Neutrophil (primary cell): ENCODE measurements around the gene WBP11.
A peak's percentile ranks its signal among the peaks of the same experiment; 100 is the strongest.

Source experiments
- H3K27ac ChIP-seq: fragments of 200-600 bp; sonication (generic); 2 replicates; pipeline ENCODE4 v1.5.1; 2016; ENCODE audit warnings: mild to moderate bottlenecking, moderate library complexity
- H3K27me3 ChIP-seq: fragments of 200-600 bp; sonication (generic); 2 replicates; pipeline ENCODE4 v1.6.0; 2016; ENCODE audit warnings: mild to moderate bottlenecking
- H3K36me3 ChIP-seq: fragments of 200-600 bp; sonication (generic); 2 replicates; pipeline ENCODE4 v1.5.1; 2017
- H3K4me1 ChIP-seq, 2 experiments: fragments of 200-600 bp in 1 of 2; sonication (generic) in 1 of 2; 1 replicate in 1 of 2; 2 replicates in 1 of 2; pipeline versions ENCODE4 v1.5.1 to v1.6.1; 2013 to 2016; ENCODE audit warnings: low read depth in 1 of 2, low read length in 1 of 2, mild to moderate bottlenecking in 1 of 2, moderate library complexity in 1 of 2; ENCODE audit not compliant: control insufficient read depth in 1 of 2, insufficient read depth in 1 of 2
- H3K4me3 ChIP-seq, 2 experiments: fragments of 200-600 bp in 1 of 2; sonication (generic) in 1 of 2; 1 replicate in 1 of 2; 2 replicates in 1 of 2; pipeline ENCODE4 v1.5.1; 2013 to 2016; ENCODE audit warnings: low read depth in 1 of 2, low read length in 1 of 2, mild to moderate bottlenecking in 1 of 2, moderate library complexity in 1 of 2
- H3K9me3 ChIP-seq: fragments of 200-600 bp; sonication (generic); 2 replicates; pipeline ENCODE4 v1.5.1; 2016
- TF ChIP-seq, protein P1 (sequence below): fragments of 200-600 bp; sonication (generic); IDR thresholded peaks from 2 replicates; pipeline ENCODE4 v1.5.1; 2016; ENCODE audit warnings: antibody characterized with exemption

WBP11 gene

DNA sequence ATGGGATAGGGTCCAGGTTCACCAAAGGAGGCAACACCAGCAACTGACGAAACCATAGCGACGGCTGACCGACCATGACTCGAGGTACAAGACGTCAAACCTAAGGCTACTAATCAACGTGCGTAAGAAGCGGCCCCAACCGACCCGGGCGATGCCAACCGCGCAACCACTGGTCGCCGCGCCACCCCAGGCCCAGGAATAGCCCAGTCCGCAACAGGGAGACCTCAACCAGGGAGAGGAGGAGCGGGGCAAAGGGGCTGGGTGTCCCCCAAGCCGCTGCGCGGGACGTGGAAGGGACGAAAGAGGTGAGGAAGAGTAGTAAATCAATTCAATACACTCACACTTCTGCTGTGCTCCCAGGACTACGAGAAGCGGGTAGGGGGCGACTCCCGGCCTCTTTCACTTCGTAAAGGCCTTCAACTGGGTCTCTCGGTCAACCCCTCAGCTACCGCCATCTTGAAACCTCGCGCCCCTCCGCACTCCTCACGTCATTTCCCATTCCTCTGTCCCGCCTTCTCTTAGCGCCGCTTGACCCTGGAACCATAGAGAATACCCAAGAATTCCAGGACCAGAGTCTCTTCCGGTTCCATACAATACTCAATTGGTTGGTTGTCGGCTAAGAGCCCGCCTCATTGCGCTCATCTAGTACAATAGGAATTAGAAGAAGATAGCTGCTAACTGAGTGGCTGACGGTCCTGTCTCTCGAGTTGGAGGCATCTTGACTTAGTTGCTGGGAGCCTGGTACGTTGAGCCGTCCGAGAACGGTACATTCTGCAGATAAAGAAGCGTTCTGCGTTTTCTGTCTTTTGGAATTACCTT, at the start of gene WBP11, which contains the start of gene C12orf60:
Gene WBP11, minus strand, starts transcription at position 468 of the 819 bp plus-strand sequence. CDS start 2,095 bp downstream, outside the sequence.
Gene C12orf60, plus strand, starts transcription at position 660 of the 819 bp plus-strand sequence. CDS start 19,266 bp downstream, outside the sequence.
- peaks cover 13% of the 10 kb centered on the region for H3K36me3 ChIP-seq
- peak within 1 kb of the TSS; percentile 86 for H3K27ac ChIP-seq
- peaks cover 6% of the 10 kb centered on the region for H3K27me3 ChIP-seq
- H3K4me3 ChIP-seq, result peak within 1 kb of the TSS; percentile 82 to 83
- TF ChIP-seq, protein P1, sequence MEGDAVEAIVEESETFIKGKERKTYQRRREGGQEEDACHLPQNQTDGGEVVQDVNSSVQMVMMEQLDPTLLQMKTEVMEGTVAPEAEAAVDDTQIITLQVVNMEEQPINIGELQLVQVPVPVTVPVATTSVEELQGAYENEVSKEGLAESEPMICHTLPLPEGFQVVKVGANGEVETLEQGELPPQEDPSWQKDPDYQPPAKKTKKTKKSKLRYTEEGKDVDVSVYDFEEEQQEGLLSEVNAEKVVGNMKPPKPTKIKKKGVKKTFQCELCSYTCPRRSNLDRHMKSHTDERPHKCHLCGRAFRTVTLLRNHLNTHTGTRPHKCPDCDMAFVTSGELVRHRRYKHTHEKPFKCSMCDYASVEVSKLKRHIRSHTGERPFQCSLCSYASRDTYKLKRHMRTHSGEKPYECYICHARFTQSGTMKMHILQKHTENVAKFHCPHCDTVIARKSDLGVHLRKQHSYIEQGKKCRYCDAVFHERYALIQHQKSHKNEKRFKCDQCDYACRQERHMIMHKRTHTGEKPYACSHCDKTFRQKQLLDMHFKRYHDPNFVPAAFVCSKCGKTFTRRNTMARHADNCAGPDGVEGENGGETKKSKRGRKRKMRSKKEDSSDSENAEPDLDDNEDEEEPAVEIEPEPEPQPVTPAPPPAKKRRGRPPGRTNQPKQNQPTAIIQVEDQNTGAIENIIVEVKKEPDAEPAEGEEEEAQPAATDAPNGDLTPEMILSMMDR, result peak; percentile 24
- H3K4me1 ChIP-seq, result peaks cover 21 to 26% of the 10 kb centered on the region in 2 experiments
- H3K9me3 ChIP-seq, result no peaks in the 10 kb centered on the region

DNA sequence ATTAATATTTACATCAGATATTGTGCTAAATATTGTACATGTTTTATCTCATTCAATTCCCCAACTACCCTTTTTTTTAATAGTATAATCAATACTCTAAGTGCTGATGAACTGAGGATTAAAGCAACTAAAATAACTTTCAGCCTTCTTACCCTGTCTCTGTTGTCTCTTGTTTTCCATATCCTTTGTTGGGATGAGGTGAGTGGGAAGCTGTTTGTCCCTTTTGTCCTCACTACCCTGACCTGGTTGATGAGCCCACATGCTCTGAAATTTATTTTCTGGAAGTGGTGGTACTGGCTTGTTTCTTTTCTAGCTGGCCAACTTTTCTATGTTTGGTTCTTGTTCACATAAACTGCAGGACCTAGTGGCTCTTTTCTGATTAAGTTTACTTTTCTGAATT, 49.6 kb upstream of the WBP11 start:
- Histone ChIP-seq H3K4me3 (no peak overlapping the region), H3K4me1 (no peaks in the 10 kb centered on the region)
- TF ChIP-seq, protein P1, result no peak

DNA sequence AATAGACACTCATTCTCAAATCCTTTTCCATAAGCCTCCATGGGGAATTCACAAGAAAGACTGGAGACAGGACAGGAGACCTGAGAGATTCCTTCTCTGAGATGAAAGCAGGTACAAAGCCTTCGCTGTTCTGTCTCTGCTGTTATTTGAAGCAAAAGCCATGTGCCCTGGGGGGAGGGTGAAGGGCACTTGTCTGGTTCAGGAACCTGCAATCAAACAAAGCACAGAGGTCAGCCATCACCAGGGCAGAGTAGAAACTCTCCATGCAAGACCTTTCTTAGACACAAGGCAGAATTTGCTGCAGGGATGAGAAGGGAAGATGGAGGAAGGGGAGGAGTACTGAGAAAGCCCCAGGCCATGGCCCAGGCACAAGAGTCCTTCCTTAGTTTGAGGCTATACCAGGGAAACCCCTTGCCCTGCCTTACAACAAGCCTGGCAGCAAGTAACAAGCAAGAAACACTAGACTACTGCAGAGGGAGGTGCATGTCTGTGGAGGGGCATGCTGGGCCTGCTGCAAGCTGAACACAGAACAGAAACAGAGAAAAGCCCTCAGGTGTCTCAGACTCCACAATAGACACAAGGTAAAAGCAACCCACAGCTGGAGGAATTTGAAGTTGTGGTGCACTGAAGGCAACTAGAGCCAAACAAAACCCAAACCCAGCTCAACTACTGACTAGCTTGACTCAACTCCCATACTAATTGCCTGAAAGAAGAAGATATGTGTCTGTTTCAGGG, 47.8 kb upstream of the WBP11 start:
- Histone ChIP-seq H3K36me3 (no peaks in the 10 kb centered on the region), H3K4me3 (no peak overlapping the region), H3K9me3 (no peaks in the 10 kb centered on the region), H3K27me3 (no peaks in the 10 kb centered on the region), H3K27ac (no peak overlapping the region), H3K4me1 (no peaks in the 10 kb centered on the region)
- TF ChIP-seq, protein P1, result no peak

More for the DNA sequence above, 49.6 kb upstream of the WBP11 start:
- H3K36me3 ChIP-seq, result no peaks in the 10 kb centered on the region
- no peak overlapping the region for H3K27ac ChIP-seq
- no peaks in the 10 kb centered on the region for H3K27me3 ChIP-seq
- no peaks in the 10 kb centered on the region for H3K9me3 ChIP-seq

DNA sequence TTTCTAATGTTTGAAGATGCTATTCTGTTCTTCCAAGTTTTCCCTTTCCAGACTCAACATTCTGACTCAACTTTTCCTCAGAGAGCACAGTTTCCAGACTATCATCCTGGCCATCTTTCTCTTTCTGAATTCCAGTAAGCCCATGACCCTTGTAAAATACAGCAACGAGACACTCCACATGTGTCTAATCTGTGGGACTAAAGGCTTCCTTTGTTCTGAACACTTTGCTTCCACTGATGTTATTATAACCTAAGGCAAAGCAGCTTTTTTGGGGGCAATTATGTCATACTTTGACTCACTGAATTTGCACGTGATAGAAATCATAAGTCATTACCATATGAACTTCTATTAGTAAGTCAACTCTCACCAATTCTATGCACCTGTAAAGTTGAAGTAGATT, 46.4 kb upstream of the WBP11 start:
- TF ChIP-seq, protein P1, result no peak
- Histone ChIP-seq H3K9me3 (no peaks in the 10 kb centered on the region), H3K4me1 (no peaks in the 10 kb centered on the region), H3K4me3 (no peak overlapping the region), H3K36me3 (no peaks in the 10 kb centered on the region), H3K27ac (no peak overlapping the region), H3K27me3 (no peaks in the 10 kb centered on the region)

DNA sequence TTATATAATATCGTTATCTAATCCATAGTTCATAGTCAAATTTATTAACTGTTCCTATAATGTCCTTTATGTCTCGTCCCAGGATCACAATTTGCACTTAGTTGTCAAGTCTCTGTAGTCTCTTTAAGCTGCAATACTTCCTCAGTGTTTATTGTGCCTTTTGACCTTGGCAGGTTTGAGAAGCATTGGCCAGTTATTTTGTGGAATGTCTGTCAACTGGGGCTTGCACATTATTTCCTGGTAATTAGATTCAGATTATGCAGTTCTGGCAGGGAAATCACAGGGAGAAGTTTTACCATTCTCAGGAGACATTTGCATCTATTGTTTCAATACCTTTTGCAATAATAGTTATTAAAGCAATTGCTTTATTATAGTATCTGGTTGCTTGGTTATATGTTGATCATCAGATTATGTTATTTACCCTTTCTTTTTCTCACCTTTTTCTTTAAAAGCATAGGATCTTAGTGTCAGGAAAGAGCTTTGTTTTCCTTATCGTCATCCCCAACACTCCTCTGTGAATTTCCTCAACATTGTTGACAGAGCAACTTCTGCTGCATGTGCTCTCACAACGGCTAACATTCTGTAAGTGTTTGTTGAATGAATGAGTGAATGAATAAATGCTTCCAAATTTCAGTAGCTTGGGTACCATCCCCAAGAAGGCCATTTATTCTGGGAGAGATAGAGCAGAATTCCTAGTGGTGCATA, 43.8 kb upstream of the WBP11 start:
- H3K27me3 ChIP-seq, result no peaks in the 10 kb centered on the region
- no peak overlapping the region for H3K27ac ChIP-seq
- no peaks in the 10 kb centered on the region for H3K36me3 ChIP-seq
- TF ChIP-seq, protein P1, result no peak
- H3K4me3 ChIP-seq, result no peak overlapping the region
- H3K4me1 ChIP-seq, result no peaks in the 10 kb centered on the region
- no peaks in the 10 kb centered on the region for H3K9me3 ChIP-seq
